SK-N-MC (cell line): ENCODE results near the gene FRMD3.

Experiments
- DNase-seq: peaks from one replicate; pipeline ENCODE4 v3.0.0-alpha.2; 2011; ENCODE audit warnings: low read depth, low spot score
- H3K27ac ChIP-seq: fragments of 200-600 bp; sonication (generic); 2 replicates; pipeline ENCODE4 v1.5.1; 2016; ENCODE audit warnings: mixed run types
- H3K36me3 ChIP-seq: fragments of 200-600 bp; sonication (generic); 2 replicates; pipeline ENCODE4 v1.6.1; 2017; ENCODE audit warnings: antibody characterized with exemption, low read length, mixed read lengths; ENCODE audit not compliant: insufficient read depth
- H3K4me3 ChIP-seq: fragments of 200-600 bp; sonication (generic); 2 replicates; pipeline ENCODE4 v1.5.1; 2016
- H3K9ac ChIP-seq: fragments of 200-600 bp; sonication (generic); 2 replicates; pipeline ENCODE4 v1.8.0; 2017; ENCODE audit warnings: mixed run types, mixed read lengths; ENCODE audit not compliant: insufficient read length
- H3K9me3 ChIP-seq: fragments of 200-600 bp; sonication (generic); 2 replicates; pipeline ENCODE4 v1.6.1; 2017; ENCODE audit warnings: low read depth, mild to moderate bottlenecking, antibody characterized with exemption, low read length, moderate library complexity, mixed read lengths
- EZH2 ChIP-seq: fragments of 200-600 bp; sonication (generic); IDR thresholded peaks from one replicate; pipeline ENCODE4 v1.6.1; 2017; ENCODE audit warnings: antibody characterized with exemption
- FOXP2 ChIP-seq: optimal IDR thresholded peaks from 2 replicates; pipeline ENCODE3; 2011; ENCODE audit warnings: mild to moderate bottlenecking, moderate library complexity; ENCODE audit not compliant: insufficient read depth; ENCODE audit errors: extremely low read length, control extremely low read depth
- POLR2AphosphoS5 ChIP-seq: IDR thresholded peaks from 2 replicates; pipeline ENCODE4 v1.6.1; 2012; ENCODE audit warnings: mild to moderate bottlenecking, low read depth, low read length, borderline replicate concordance

Gene FRMD3

DNA sequence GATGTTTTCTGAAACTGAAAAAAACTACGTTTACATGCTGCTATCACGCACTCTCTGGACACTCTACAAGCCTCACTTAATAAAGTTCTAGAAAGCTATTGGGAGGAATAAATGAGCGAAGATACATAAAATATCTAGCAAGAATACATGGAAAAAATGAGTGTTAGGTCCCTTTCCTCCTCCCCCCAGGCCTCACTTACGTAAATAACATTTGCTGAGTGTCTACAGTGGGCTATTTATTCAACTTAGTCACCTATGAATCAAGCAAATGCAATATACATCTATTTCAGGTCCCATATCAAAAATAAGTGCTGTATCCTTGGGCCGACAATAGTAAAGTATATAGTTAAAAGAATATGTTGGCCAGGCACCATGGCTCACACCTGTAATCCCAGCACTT, 62.5 kb downstream of the FRMD3 start:
- no peak for TF ChIP-seq FOXP2
- TF ChIP-seq POLR2AphosphoS5: no peak
- no peak for TF ChIP-seq EZH2
- no peak overlapping the region for H3K9ac ChIP-seq
- no peak for DNase-seq
- 0 out of 2 replicates have a peak, but pooled peaks cover 3% of the 10 kb centered on the region for H3K9me3 ChIP-seq
- no peaks in the 10 kb centered on the region for H3K36me3 ChIP-seq
- no peak overlapping the region for H3K4me3 ChIP-seq
- no peak overlapping the region for H3K27ac ChIP-seq

DNA sequence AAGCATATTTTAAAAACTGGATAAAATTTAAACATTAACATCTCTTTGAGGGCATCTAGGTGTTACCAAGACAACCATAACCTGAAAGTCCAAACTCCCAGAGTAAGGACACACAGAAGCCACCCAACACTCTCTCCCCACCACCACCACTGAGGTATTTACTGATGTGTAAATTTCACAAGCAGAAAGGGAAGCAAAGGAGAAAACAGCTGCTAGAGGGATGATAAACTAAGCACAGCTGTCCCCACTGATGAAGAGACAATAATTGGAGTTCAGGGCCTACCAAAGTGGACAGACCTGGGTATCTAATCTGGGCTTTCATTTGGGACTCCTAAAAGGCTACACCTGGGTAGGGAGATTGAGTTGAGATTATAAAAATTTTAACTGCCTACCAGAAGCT, 63.6 kb downstream of the FRMD3 start:
- Histone ChIP-seq H3K9ac (no peak overlapping the region), H3K27ac (no peak overlapping the region), H3K36me3 (no peaks in the 10 kb centered on the region), H3K4me3 (no peak overlapping the region), H3K9me3 (no peaks in the 10 kb centered on the region)
- DNase-seq: no peak
- TF ChIP-seq POLR2AphosphoS5 (no peak), EZH2 (no peak), FOXP2 (no peak)

DNA sequence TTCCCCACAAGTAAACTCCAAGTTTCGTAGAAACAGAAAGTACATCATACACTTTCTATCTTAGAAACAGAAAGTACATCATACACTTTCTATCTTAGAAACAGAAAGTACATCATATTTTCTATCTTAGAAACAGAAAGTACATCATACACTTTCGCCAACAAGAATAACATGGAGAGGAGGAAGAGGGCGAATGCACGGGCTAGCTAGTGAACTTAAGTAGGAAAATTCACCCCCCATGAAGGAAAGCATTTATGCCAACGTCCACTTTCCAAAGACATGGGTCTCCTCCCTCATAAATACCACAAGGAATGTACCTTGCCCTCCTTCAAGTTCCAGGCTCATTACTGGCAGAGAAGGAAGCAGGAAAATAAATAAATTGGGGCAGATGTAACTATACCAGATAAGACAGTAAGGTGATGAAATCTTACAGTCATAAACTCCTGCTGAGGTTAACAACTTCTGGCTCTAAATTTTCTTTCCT, 64.7 kb downstream of the FRMD3 start:
- Histone ChIP-seq H3K9ac (no peak overlapping the region), H3K27ac (no peak overlapping the region), H3K4me3 (no peak overlapping the region), H3K36me3 (no peaks in the 10 kb centered on the region), H3K9me3 (no peaks in the 10 kb centered on the region)
- DNase-seq: no peak
- TF ChIP-seq FOXP2 (no peak), EZH2 (no peak), POLR2AphosphoS5 (no peak)

DNA sequence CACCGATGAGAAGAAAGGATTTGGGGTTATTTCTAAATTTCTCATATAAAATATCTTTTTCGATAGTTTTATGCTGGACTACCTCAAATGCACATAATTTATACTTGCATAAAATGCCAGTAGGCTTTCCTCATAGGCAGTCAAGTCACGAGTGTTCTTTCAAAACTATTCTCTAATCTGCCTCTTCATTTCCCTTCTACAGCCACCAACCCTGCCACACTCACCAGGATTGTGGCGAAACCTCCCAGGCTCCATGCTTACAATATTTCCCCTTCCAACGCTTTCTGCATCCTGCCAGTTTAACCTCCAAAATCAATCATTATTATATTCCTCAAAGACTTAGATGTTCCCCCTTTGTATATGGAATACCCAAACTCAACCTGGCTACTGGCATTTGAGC, 65.4 kb downstream of the FRMD3 start:
- H3K9me3 ChIP-seq: no peaks in the 10 kb centered on the region
- no peak overlapping the region for H3K9ac ChIP-seq
- no peak for DNase-seq
- no peak overlapping the region for H3K4me3 ChIP-seq
- TF ChIP-seq EZH2 (no peak), FOXP2 (no peak), POLR2AphosphoS5 (no peak)
- H3K36me3 ChIP-seq: no peaks in the 10 kb centered on the region
- H3K27ac ChIP-seq: no peak overlapping the region

DNA sequence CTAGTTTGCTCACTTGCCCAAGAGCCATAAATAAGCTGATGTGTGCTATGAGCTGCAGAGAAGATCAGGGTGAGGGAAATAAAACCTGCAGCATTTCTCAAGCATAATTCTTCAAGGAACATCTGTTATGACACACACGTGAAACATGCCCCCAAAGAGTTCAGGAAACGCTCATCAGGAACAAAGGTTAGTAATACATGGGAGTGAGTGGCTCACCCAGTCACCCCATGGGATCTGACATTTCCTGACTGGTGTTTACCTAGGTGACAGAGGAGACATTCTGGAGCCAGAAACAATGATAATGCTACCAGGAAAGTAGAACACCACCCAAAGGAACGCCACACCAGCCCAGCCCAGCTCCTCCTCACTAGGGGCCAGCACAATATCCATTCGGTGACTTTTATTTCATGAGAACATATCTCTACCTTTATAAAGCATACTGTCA, 66.0 kb downstream of the FRMD3 start:
- DNase-seq: no peak
- Histone ChIP-seq H3K36me3 (no peaks in the 10 kb centered on the region), H3K9me3 (no peaks in the 10 kb centered on the region), H3K9ac (no peak overlapping the region), H3K27ac (no peak overlapping the region), H3K4me3 (no peak overlapping the region)
- TF ChIP-seq FOXP2: no peak
- no peak for TF ChIP-seq POLR2AphosphoS5
- TF ChIP-seq EZH2: no peak

DNA sequence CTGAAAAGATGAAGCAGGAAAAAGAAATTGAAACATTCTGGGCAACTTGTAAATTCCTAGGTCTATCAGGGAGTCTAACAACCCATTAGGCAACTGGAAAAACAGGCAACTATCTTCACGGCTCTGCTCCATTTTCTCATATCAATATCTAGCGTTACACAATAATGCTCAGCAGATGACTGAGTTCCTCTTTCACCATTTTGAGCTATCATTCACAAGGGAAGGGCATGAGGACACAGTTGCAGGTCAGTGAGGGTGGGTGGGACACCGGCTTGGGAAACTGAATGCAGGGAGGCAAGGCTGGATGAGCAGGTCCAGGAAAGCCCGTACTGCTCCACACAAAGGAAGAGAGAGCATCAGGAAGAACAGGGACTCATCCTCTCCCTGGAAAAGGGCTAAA, 67.0 kb downstream of the FRMD3 start:
- H3K27ac ChIP-seq: no peak overlapping the region
- TF ChIP-seq FOXP2: no peak
- TF ChIP-seq EZH2: no peak
- TF ChIP-seq POLR2AphosphoS5: no peak
- no peaks in the 10 kb centered on the region for H3K9me3 ChIP-seq
- no peak for DNase-seq
- H3K4me3 ChIP-seq: no peak overlapping the region
- no peaks in the 10 kb centered on the region for H3K36me3 ChIP-seq
- no peak overlapping the region for H3K9ac ChIP-seq

DNA sequence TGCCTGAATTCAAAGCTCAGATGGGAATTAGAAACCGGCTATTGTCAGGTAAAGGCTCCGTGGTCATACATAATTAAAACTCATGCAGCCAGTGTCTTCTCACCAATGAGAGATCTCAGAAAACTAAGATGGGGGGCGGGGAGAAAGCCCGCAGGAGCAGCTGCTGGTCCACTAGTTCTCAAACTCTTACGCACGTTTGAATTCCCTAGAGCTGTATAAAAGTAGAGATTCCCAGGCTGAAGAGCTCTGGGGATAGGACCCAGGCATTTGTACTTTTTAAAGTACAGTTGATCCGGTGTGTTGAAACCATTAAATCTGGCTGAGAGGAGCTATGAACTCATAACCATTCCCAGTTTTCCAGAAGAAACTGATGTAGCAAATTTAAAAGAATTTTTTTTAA, 68.5 kb downstream of the FRMD3 start:
- TF ChIP-seq POLR2AphosphoS5: no peak
- no peak for TF ChIP-seq EZH2
- TF ChIP-seq FOXP2: no peak
- no peaks in the 10 kb centered on the region for H3K36me3 ChIP-seq
- no peak for DNase-seq
- H3K4me3 ChIP-seq: no peak overlapping the region
- H3K9me3 ChIP-seq: no peaks in the 10 kb centered on the region
- no peak overlapping the region for H3K27ac ChIP-seq
- H3K9ac ChIP-seq: no peak overlapping the region

DNA sequence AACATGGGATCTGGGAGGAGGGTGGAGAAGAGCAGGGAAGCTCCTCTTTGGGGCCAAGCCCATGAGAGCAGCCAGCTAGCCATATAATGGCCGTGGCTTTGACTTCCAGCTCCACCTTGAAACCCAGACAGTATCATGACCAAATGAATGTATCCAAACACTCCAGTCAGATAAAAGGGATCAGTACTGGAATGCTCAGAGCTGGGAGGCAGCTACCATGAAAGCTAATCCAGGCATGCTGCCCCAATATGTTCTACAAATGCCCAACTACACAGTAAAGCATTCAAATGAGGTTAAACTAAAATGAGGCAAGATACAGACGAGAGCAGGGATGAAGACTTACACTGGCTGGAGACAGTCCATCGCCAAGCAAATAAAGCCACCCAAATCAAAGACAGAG, 69.4 kb downstream of the FRMD3 start:
- Histone ChIP-seq H3K36me3 (no peaks in the 10 kb centered on the region), H3K9ac (no peak overlapping the region), H3K27ac (no peak overlapping the region), H3K9me3 (no peaks in the 10 kb centered on the region), H3K4me3 (no peak overlapping the region)
- DNase-seq: no peak
- TF ChIP-seq EZH2 (no peak), FOXP2 (no peak), POLR2AphosphoS5 (no peak)

DNA sequence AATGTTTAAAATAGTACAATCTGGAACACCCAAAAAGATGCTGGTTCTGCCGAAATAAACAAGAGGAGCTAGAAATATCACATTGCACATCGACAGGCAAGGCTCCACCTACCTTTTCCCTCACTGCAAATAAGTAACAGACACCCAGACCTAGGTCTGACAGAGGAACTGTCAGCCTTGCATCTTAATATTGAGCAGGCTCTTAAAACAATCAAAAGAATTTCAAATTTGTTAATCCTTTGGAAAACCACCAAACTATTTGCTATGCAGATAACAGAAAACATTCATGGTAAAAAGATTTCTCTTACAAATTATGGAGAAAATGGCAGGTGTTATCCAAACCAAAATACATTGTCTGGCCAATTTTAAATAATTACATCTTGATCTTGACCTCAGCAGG, 71.3 kb downstream of the FRMD3 start:
- no peaks in the 10 kb centered on the region for H3K9me3 ChIP-seq
- no peak overlapping the region for H3K27ac ChIP-seq
- H3K4me3 ChIP-seq: no peak overlapping the region
- no peak overlapping the region for H3K9ac ChIP-seq
- no peak for DNase-seq
- TF ChIP-seq FOXP2: no peak
- no peak for TF ChIP-seq EZH2
- TF ChIP-seq POLR2AphosphoS5: no peak
- no peaks in the 10 kb centered on the region for H3K36me3 ChIP-seq

DNA sequence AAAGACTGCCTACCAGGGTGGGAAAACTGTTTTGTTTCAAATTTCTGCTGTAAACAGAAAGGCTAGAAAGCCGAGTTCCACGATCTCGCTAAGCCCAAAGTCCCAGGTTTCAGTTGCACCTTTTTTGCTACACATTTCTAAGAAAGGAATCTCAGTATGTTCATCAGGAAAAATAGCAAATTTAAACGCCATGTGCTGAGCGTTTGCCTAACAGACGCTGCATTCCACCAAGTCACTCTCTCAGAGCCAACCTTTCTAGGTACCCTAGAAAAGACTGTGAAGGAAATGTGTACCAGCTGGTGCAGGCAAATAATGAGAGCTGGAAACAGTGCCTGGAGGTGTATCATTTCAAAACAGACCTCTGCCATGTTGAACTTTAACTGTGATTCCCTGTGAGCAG, 71.8 kb downstream of the FRMD3 start:
- H3K9ac ChIP-seq: no peak overlapping the region
- no peaks in the 10 kb centered on the region for H3K36me3 ChIP-seq
- no peak overlapping the region for H3K27ac ChIP-seq
- H3K4me3 ChIP-seq: no peak overlapping the region
- DNase-seq: no peak
- TF ChIP-seq FOXP2: no peak
- no peak for TF ChIP-seq EZH2
- no peak for TF ChIP-seq POLR2AphosphoS5
- no peaks in the 10 kb centered on the region for H3K9me3 ChIP-seq
